Tibial nerve (tissue), 4 donors: ENCODE data around the gene CTBP2.

Source experiments
- CTCF ChIP-seq, 5 experiments: fragments of 200-600 bp in 3 of 5; fragments of 450-650 bp in 2 of 5; sonication (generic) in 3 of 5; IDR thresholded peaks; one replicate each; pipeline ENCODE4 v1.5.1; 2016 to 2019; ENCODE audit warnings: antibody characterized with exemption in 5 of 5, mild to moderate bottlenecking in 3 of 5, moderate library complexity in 2 of 5
- EP300 ChIP-seq, 2 donors: sonication (generic); formaldehyde crosslinking; IDR thresholded peaks; one replicate each; pipeline ENCODE4 v1.6.1; 2017; ENCODE audit warnings: antibody characterized with exemption in 2 of 2, mild to moderate bottlenecking in 1 of 2

GRCh38 chr10:124991835-124992234 is 168.5 kb downstream of the CTBP2 start:
- TF ChIP-seq CTCF (IDR thresholded peaks at IDR 0.05): no peak
- no peak for TF ChIP-seq EP300 (IDR thresholded peaks at IDR 0.05)
